Osteoblast (primary cell): Measurements from ENCODE around the gene AOPEP. TPM values are rescaled to one million over a fixed set of nuclear protein-coding genes. Genes with fewer than 3 reads are reported as not detected.
A peak's percentile ranks its signal among the peaks of the same experiment; 100 is the strongest.

ENCODE experiments used
- DNase-seq: peaks from one replicate; pipeline ENCODE4 v3.0.0; 2011; ENCODE audit warnings: low spot score, mixed read lengths; ENCODE audit not compliant: insufficient read length; ENCODE audit errors: missing footprints
- H2AFZ ChIP-seq: 2 replicates; pipeline ENCODE4 v1.6.0; 2011; ENCODE audit warnings: mild to moderate bottlenecking, low read length
- H3K27ac ChIP-seq: 2 replicates; pipeline ENCODE4 v1.5.1; 2011; ENCODE audit warnings: mild to moderate bottlenecking, low read depth, low read length, moderate library complexity
- H3K27me3 ChIP-seq: 2 replicates; pipeline ENCODE4 v1.6.0; 2012; ENCODE audit warnings: mild to moderate bottlenecking, control low read depth, inconsistent platforms, low read length, moderate library complexity; ENCODE audit not compliant: insufficient read depth
- H3K36me3 ChIP-seq: 2 replicates; pipeline ENCODE4 v1.5.1; 2011; ENCODE audit warnings: mild to moderate bottlenecking, low read length, control low read depth, moderate library complexity; ENCODE audit not compliant: insufficient read depth
- H3K4me1 ChIP-seq: 2 replicates; pipeline ENCODE4 v1.5.1; 2011; ENCODE audit warnings: mild to moderate bottlenecking, low read length, control low read depth, moderate library complexity; ENCODE audit not compliant: insufficient read depth
- H3K4me2 ChIP-seq: 2 replicates; pipeline ENCODE4 v1.6.0; 2011; ENCODE audit warnings: mild to moderate bottlenecking, low read length; ENCODE audit not compliant: insufficient read depth
- H3K4me3 ChIP-seq: fragments of 200-600 bp; sonication (generic); 3 replicates; pipeline ENCODE4 v1.5.1; 2012; ENCODE audit warnings: mild to moderate bottlenecking, low read length, inconsistent platforms; ENCODE audit not compliant: insufficient read depth
- H3K79me2 ChIP-seq: 2 replicates; pipeline ENCODE4 v1.6.0; 2012; ENCODE audit warnings: mild to moderate bottlenecking, low read length, control low read depth, inconsistent platforms; ENCODE audit not compliant: insufficient read depth
- H3K9me3 ChIP-seq: 2 replicates; pipeline ENCODE4 v1.5.1; 2011; ENCODE audit warnings: low read depth, low read length, control low read depth
- H4K20me1 ChIP-seq: 2 replicates; pipeline ENCODE4 v1.6.0; 2012; ENCODE audit warnings: mild to moderate bottlenecking, low read length, control low read depth; ENCODE audit not compliant: insufficient read depth
- total RNA-seq: library from RNA; depleted of rRNA; stranded (reverse); fragments of >200 nt; gene quantifications from 2 replicates; pipeline ENCODE4 v1.2.3, GENCODE V29; 2012
- TF ChIP-seq, protein P1 (sequence below): IDR thresholded peaks from 2 replicates; pipeline ENCODE4 v1.5.1; 2011; ENCODE audit warnings: mild to moderate bottlenecking, low read depth, low read length, moderate library complexity; ENCODE audit errors: extremely low read depth

Gene AOPEP
- total RNA-seq, 1 donor = 131 TPM

DNA sequence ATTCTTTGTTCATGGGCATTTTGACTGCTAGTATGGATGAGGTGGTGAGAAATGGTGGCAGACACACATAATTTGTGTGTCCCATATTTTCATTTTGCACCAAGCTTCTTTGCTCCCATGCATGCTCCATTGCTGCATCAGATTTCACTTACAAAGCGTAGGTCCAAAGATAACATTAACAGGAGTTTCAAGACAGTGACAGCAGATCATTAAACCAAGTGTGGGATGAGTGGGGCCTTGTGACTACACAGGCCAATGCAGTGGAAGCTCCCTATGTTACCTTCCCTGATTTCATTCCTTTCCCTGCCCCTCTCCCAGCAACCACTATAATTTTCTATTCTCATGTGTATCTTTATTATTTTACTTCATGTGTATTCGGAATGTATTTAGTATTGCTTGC lies 142.0 kb downstream of the AOPEP start:
- H2AFZ ChIP-seq = no peak overlapping the region
- no peaks in the 10 kb centered on the region for H4K20me1 ChIP-seq
- no peaks in the 10 kb centered on the region for H3K27me3 ChIP-seq
- peaks cover 90% of the 10 kb centered on the region for H3K4me1 ChIP-seq
- peak overlapping the region; percentile 99 for H3K27ac ChIP-seq
- H3K79me2 ChIP-seq = peaks cover 3% of the 10 kb centered on the region
- H3K36me3 ChIP-seq = no peaks in the 10 kb centered on the region
- no peak for DNase-seq
- H3K4me2 ChIP-seq = peak overlapping the region; percentile 37
- H3K4me3 ChIP-seq = no peak overlapping the region
- no peaks in the 10 kb centered on the region for H3K9me3 ChIP-seq
- TF ChIP-seq, protein P1, sequence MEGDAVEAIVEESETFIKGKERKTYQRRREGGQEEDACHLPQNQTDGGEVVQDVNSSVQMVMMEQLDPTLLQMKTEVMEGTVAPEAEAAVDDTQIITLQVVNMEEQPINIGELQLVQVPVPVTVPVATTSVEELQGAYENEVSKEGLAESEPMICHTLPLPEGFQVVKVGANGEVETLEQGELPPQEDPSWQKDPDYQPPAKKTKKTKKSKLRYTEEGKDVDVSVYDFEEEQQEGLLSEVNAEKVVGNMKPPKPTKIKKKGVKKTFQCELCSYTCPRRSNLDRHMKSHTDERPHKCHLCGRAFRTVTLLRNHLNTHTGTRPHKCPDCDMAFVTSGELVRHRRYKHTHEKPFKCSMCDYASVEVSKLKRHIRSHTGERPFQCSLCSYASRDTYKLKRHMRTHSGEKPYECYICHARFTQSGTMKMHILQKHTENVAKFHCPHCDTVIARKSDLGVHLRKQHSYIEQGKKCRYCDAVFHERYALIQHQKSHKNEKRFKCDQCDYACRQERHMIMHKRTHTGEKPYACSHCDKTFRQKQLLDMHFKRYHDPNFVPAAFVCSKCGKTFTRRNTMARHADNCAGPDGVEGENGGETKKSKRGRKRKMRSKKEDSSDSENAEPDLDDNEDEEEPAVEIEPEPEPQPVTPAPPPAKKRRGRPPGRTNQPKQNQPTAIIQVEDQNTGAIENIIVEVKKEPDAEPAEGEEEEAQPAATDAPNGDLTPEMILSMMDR = no peak

DNA sequence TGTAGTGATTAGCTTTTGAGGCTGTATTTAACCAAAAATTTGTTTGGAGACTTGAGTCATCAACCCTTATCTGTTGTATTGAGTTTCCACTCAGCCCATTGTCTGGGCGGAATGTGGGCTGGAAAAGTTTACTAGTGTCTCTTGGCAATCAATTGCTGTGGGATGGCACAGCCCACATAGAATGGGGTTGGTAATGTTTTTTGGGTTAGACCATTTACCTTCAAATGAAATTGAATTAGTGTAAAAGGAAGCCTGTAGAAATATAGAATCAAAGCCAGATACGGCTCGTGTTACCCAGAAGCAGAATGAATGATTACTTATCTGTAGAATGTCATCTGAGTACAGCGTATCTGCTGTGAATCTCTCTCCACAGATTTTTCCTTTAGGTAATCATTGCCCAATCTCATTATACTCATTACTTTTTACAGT lies 142.9 kb downstream of the AOPEP start:
- H3K27ac ChIP-seq = peak overlapping the region; percentile 99
- H3K4me2 ChIP-seq = no peak overlapping the region
- H3K4me3 ChIP-seq = no peak overlapping the region
- TF ChIP-seq, protein P1 = no peak
- peak; percentile 72 for DNase-seq
- no peaks in the 10 kb centered on the region for H3K27me3 ChIP-seq
- no peaks in the 10 kb centered on the region for H3K9me3 ChIP-seq
- H2AFZ ChIP-seq = no peak overlapping the region
- peaks cover 91% of the 10 kb centered on the region for H3K4me1 ChIP-seq
- H4K20me1 ChIP-seq = no peaks in the 10 kb centered on the region
- no peaks in the 10 kb centered on the region for H3K36me3 ChIP-seq
- H3K79me2 ChIP-seq = peaks cover 3% of the 10 kb centered on the region

DNA sequence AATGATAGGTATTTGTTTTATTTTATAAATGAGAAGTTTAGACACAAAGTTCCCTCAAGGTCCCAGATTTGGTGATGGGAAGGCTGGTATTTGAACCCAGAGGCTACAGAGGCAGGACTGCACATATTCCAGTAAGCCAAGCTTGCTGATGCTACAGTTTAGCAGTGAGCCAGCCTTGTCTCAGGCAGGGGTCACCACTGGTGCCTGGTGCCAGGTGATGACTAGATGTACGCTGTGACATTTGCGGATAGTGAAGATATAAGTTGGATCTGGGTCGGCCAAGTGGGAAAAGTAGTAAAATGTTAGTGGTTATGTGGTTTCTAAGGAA lies 143.9 kb downstream of the AOPEP start:
- Histone ChIP-seq H2AFZ (no peak overlapping the region), H3K4me3 (no peak overlapping the region), H3K79me2 (peaks cover under 1% of the 10 kb centered on the region), H3K9me3 (no peaks in the 10 kb centered on the region), H4K20me1 (no peaks in the 10 kb centered on the region), H3K36me3 (no peaks in the 10 kb centered on the region), H3K27ac (peak overlapping the region; percentile 99), H3K4me2 (peak overlapping the region; percentile 12), H3K27me3 (no peaks in the 10 kb centered on the region), H3K4me1 (peaks cover 88% of the 10 kb centered on the region)
- TF ChIP-seq, protein P1 = no peak
- no peak for DNase-seq

DNA sequence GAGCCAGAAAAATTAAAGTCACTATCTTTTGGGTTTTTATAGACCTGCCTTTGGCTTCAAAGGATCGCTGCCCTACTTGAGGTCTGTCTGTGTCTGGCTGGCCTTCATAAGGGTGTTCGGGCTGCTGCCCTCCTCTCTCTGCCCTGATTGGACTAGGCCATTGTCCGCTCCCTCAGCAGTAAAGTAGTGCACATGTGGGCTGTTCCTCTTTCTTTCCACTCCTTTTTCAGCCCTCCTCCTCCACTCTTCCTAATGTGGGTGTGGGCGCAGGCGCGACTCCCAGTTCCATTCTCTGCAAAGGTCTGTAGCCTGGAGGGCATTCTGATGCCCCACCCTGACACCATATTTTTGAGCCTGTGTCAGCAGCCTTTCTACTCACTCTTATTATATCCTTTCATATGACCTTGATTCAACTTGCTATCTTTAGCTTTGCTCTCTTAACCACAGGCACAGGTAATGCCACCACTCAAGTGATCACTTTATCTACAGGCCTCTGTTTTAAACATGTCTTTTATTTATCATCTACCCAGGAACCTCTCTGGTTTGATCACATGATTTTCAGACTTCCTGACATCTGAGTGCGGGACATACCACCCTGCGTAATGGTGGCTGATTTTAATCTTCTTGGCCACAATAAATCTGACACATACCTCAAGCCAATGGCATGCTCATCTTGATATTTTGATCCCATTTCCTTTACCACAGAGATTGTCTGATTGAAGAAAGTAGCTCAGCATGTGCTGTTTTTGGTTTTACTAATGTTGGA lies 144.5 kb downstream of the AOPEP start:
- Histone ChIP-seq H3K4me1 (peaks cover 83% of the 10 kb centered on the region), H3K27ac (peak overlapping the region; percentile 99), H3K36me3 (no peaks in the 10 kb centered on the region), H2AFZ (no peak overlapping the region), H3K27me3 (no peaks in the 10 kb centered on the region), H3K4me3 (no peak overlapping the region), H4K20me1 (no peaks in the 10 kb centered on the region), H3K79me2 (peaks cover 3% of the 10 kb centered on the region), H3K4me2 (peak overlapping the region; percentile 12), H3K9me3 (no peaks in the 10 kb centered on the region)
- TF ChIP-seq, protein P1 = no peak
- DNase-seq = no peak
